Activated T-helper 1 cell treated with anti-CD3 and anti-CD28 coated beads, Interleukin-12 subunit alpha, Interleukin-12 subunit beta, Interleukin-2, Interleukin-4 antibody, amounts not matched to agents 30 ng/mL and 10 ng/mL and 1 ng/mL, durations not matched to agents 14 hours and 24 hours and 36 hours (primary cell): ENCODE results near the gene CXCR6. TPM values are rescaled to one million over a fixed set of nuclear protein-coding genes. Genes with fewer than 3 reads are reported as not detected.

ENCODE experiments used
- DNase-seq: peaks from one replicate; pipeline ENCODE4 v3.0.0; 2021; ENCODE audit warnings: low spot score
- H3K27ac Mint-ChIP-seq: one replicate; pipeline ENCODE4 v1.8.0; 2021; ENCODE audit warnings: mild to moderate bottlenecking, mixed read lengths
- H3K27me3 Mint-ChIP-seq: one replicate; pipeline ENCODE4 v1.8.0; 2022; ENCODE audit warnings: mild to moderate bottlenecking, moderate library complexity, mixed read lengths; ENCODE audit not compliant: insufficient read depth
- H3K36me3 Mint-ChIP-seq: one replicate; pipeline ENCODE4 v1.8.0; 2021; ENCODE audit warnings: low read depth, mixed read lengths
- H3K4me1 Mint-ChIP-seq: one replicate; pipeline ENCODE4 v1.8.0; 2021; ENCODE audit warnings: low read depth, mixed read lengths
- H3K4me3 Mint-ChIP-seq: one replicate; pipeline ENCODE4 v1.8.0; 2021; ENCODE audit warnings: mild to moderate bottlenecking, moderate library complexity, mixed read lengths
- H3K9me3 Mint-ChIP-seq: one replicate; pipeline ENCODE4 v1.8.0; 2021; ENCODE audit warnings: mixed read lengths
- intact Hi-C: fragments of 100-400 bp; cut with micrococcal nuclease; formaldehyde crosslinking; loops from one replicate; pipeline ENCODE4 v1.15.1; 2024
- total RNA-seq: library from RNA; stranded (reverse); gene quantifications from 2 replicates; pipeline ENCODE4 v1.2.3, GENCODE V29; 2022

The CXCR6 gene
- total RNA-seq: 27.2 and 27.9 TPM in 2 replicates

- Mint-ChIP-seq H3K27me3 (no peaks in the 10 kb centered on the region), H3K27ac (peak within 1 kb of the TSS; percentile 85), H3K9me3 (peaks cover 5% of the 10 kb centered on the region), H3K4me3 (peak within 1 kb of the TSS; percentile 84), H3K4me1 (peaks cover 95% of the 10 kb centered on the region), H3K36me3 (peaks cover 56% of the 10 kb centered on the region)
- intact Hi-C loops: loop anchor here (1.0 to 5.0 kb wide), 10 partner anchors 21 to 427 kb away; partner anchors contain the start of genes CCR1 and CCR5
- peak; percentile 55 for DNase-seq
These were observed at the start of gene CXCR6 for GRCh38 chr3:45943207-45943846. Gene CXCR6 (plus strand): TSS chr3:45943464. CDS start chr3:45946482, 3,018 bp downstream.

DNA sequence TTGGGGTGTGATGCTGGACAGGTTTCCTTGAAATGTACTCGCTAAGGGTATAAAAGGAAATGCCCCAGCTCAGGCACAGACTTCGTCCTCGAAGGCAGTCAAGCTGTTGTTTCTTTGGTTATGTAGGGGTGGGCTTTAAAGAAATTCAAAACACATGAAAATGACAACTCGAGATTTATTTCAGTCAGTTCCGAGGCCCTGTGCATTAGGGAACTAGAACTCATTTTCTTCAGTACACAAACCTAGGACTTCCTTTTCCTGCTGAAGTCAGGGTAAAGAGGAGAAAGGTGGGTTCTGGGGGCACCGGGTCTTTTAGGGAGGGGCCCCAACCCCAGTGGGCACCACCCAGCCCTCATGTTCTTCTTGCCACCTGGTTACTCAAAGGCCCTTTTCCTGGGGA, 49.2 kb upstream of the CXCR6 start:
- peaks cover 57% of the 10 kb centered on the region for H3K27me3 Mint-ChIP-seq
- H3K27ac Mint-ChIP-seq: no peak overlapping the region
- peaks cover 8% of the 10 kb centered on the region for H3K4me1 Mint-ChIP-seq
- intact Hi-C loops: no loop called here
- H3K4me3 Mint-ChIP-seq: no peak overlapping the region
- no peaks in the 10 kb centered on the region for H3K9me3 Mint-ChIP-seq
- H3K36me3 Mint-ChIP-seq: no peaks in the 10 kb centered on the region
- DNase-seq: no peak

DNA sequence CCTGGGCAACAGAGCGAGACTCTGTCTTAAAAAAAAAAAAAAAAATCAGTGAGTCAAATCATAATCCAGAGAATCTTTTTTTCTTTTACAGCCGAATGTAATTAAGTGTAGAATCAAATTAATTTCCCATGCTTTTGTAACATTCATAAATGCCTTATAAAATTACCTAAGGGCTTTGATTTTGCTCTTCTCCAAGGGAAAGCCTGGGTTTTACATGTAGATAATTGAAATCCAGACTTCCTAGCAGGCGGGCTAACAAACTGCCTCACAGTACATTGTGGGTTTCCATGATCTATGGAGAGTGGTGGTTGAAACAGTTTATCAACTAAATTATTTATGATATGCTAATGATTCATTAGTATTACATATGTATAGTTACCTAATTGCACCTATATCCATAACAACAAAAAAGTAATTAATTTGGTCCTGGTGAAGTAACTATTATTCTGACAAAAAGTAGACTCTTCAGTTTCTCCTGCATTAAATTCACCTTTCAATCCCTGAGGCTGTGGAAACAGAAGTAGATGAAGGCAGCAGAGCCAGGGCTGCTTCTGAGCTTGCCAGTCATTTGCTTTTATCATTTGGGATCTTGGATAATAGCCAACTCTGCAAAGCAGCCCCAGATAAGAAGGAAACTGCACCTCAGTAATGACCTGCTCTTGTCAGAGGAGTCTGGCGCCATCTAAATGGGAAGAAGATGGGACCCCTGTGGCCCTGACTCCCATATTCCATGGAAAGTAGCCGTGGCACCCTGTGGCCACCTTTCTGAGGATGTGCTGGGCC, 47.4 kb upstream of the CXCR6 start:
- Mint-ChIP-seq H3K27me3 (peaks cover 51% of the 10 kb centered on the region), H3K36me3 (peaks cover 1% of the 10 kb centered on the region), H3K27ac (no peak overlapping the region), H3K4me3 (no peak overlapping the region), H3K9me3 (no peaks in the 10 kb centered on the region), H3K4me1 (peaks cover 8% of the 10 kb centered on the region)
- no peak for DNase-seq
- intact Hi-C loops: no loop called here

DNA sequence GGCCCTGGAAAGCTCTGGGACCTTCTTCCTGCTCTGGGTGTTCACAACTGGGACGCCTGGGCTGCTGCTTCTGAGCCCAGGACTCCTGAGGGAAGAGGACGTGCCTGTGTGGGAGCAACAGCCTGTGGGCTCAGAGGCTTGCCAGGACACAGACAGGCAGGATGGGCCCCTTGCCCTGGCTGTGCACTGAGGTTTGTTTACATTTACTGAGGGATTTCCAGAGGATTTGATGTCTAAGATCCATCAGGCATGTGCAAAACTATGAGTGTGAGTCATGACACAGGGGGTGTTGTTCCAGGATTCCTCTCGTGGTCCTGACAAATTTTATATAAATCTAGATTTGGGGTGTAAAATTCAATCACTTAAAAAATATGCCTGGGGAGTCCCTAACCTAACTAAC, 46.3 kb upstream of the CXCR6 start:
- Mint-ChIP-seq H3K27ac (no peak overlapping the region), H3K27me3 (peaks cover 46% of the 10 kb centered on the region), H3K9me3 (no peaks in the 10 kb centered on the region), H3K36me3 (peaks cover 1% of the 10 kb centered on the region), H3K4me3 (no peak overlapping the region), H3K4me1 (peaks cover 8% of the 10 kb centered on the region)
- DNase-seq: no peak
- intact Hi-C loops: no loop called here

- H3K4me1 Mint-ChIP-seq: peaks cover 24% of the 10 kb centered on the region
- no peak overlapping the region for H3K27ac Mint-ChIP-seq
- H3K27me3 Mint-ChIP-seq: peaks cover 22% of the 10 kb centered on the region
- H3K36me3 Mint-ChIP-seq: peaks cover 11% of the 10 kb centered on the region
- no peak for DNase-seq
- H3K9me3 Mint-ChIP-seq: peaks cover 4% of the 10 kb centered on the region
- intact Hi-C loops: loop anchor here (1.0 kb wide), 1 partner anchor 10 kb away; no protein-coding TSS in a partner anchor
- no peak overlapping the region for H3K4me3 Mint-ChIP-seq
These were observed 38.3 kb upstream of the CXCR6 start for GRCh38 chr3:45904931-45905330.

DNA sequence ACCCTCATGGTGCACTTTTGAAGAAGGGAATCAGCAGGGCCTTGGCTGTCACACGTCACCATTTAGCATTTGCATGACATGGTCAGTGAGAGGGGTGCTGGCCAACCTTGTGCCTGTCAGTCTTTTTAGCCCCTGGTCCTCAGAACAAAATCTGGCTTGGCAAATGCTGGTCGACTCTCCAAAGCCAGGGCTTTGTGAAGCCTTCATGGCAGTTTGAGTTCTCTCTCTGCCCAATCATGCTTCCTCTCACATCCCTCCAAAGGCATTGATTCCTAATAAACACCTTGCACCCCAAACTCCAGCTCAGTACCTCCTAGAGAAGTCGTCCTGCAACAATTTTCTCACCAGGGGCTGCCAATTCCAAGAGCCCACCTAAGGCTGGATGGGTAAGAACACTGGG, 37.5 kb upstream of the CXCR6 start:
- peaks cover 24% of the 10 kb centered on the region for H3K4me1 Mint-ChIP-seq
- peaks cover 4% of the 10 kb centered on the region for H3K9me3 Mint-ChIP-seq
- no peak for DNase-seq
- H3K4me3 Mint-ChIP-seq: no peak overlapping the region
- no peak overlapping the region for H3K27ac Mint-ChIP-seq
- peaks cover 29% of the 10 kb centered on the region for H3K27me3 Mint-ChIP-seq
- peaks cover 15% of the 10 kb centered on the region for H3K36me3 Mint-ChIP-seq
- intact Hi-C loops: loop anchor here (1.0 kb wide), 1 partner anchor 10 kb away; no protein-coding TSS in a partner anchor

- peaks cover 29% of the 10 kb centered on the region for H3K27me3 Mint-ChIP-seq
- peaks cover 4% of the 10 kb centered on the region for H3K9me3 Mint-ChIP-seq
- intact Hi-C loops: no loop called here
- DNase-seq: no peak
- peaks cover 15% of the 10 kb centered on the region for H3K36me3 Mint-ChIP-seq
- H3K4me1 Mint-ChIP-seq: peaks cover 24% of the 10 kb centered on the region
- no peak overlapping the region for H3K27ac Mint-ChIP-seq
- H3K4me3 Mint-ChIP-seq: no peak overlapping the region
These were observed 36.4 kb upstream of the CXCR6 start for GRCh38 chr3:45906681-45907407.

- Mint-ChIP-seq H3K9me3 (peaks cover 4% of the 10 kb centered on the region), H3K4me1 (peaks cover 24% of the 10 kb centered on the region), H3K27ac (no peak overlapping the region), H3K27me3 (peaks cover 34% of the 10 kb centered on the region), H3K4me3 (no peak overlapping the region), H3K36me3 (peaks cover 18% of the 10 kb centered on the region)
- peak; percentile 19 for DNase-seq
- intact Hi-C loops: loop anchor here (1.0 to 2.0 kb wide), 2 partner anchors 27 to 67 kb away; no protein-coding TSS in a partner anchor
These were observed 35.2 kb upstream of the CXCR6 start for GRCh38 chr3:45907769-45908705.

- H3K27me3 Mint-ChIP-seq: peaks cover 36% of the 10 kb centered on the region
- intact Hi-C loops: loop anchor here (1.0 to 2.0 kb wide), 2 partner anchors 27 to 68 kb away; no protein-coding TSS in a partner anchor
These were observed 34.5 kb upstream of the CXCR6 start for GRCh38 chr3:45908761-45909160.

DNA sequence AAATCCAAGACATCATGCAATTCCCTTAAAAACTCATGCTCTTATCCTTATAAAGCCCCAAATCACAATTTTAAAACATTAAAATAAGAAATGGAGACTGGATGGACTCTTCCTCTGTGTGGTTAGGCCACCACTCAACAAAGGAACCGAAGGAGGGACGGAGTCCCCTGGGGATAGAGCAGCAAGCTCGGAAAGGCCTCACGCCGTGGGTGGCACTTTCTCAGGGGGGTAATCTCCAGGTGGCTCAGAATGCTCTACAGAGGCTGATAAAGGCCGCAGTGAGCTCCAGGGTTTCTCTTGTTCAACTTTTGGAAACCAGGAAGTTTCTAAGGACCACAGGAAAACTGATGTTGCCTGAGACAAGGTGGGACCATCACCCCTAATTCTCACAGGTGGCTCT, 33.7 kb upstream of the CXCR6 start:
- H3K27ac Mint-ChIP-seq: no peak overlapping the region
- no peak overlapping the region for H3K4me3 Mint-ChIP-seq
- H3K27me3 Mint-ChIP-seq: peaks cover 39% of the 10 kb centered on the region
- peaks cover 25% of the 10 kb centered on the region for H3K4me1 Mint-ChIP-seq
- intact Hi-C loops: loop anchor here (2.0 kb wide), 1 partner anchor 69 kb away; no protein-coding TSS in a partner anchor
- DNase-seq: no peak
- H3K36me3 Mint-ChIP-seq: peaks cover 18% of the 10 kb centered on the region
- H3K9me3 Mint-ChIP-seq: peaks cover 4% of the 10 kb centered on the region

More at GRCh38 chr3:45908761-45909160, 34.5 kb upstream of the CXCR6 start:
- Mint-ChIP-seq H3K36me3 (peaks cover 18% of the 10 kb centered on the region), H3K4me1 (peaks cover 24% of the 10 kb centered on the region), H3K9me3 (peaks cover 4% of the 10 kb centered on the region), H3K4me3 (no peak overlapping the region), H3K27ac (no peak overlapping the region)
- no peak for DNase-seq

- Mint-ChIP-seq H3K9me3 (peaks cover 2% of the 10 kb centered on the region), H3K27me3 (peaks cover 41% of the 10 kb centered on the region), H3K36me3 (peaks cover 17% of the 10 kb centered on the region), H3K27ac (no peak overlapping the region), H3K4me3 (no peak overlapping the region), H3K4me1 (peaks cover 30% of the 10 kb centered on the region)
- DNase-seq: no peak
- intact Hi-C loops: no loop called here
These were observed 32.4 kb upstream of the CXCR6 start for GRCh38 chr3:45910892-45911291.
